BE2C (cell line): ENCODE measurements around the gene PHTF1.
"Not testable (repeated sequence)": the region's sequence is repeated elsewhere in the genome, so short reads cannot be mapped to it uniquely, and the experiment has no call there.

Experiments used
- DNase-seq: peaks from one replicate; pipeline ENCODE4 v3.0.0-alpha.2; 2020
- H3K27me3 ChIP-seq: fragments of 250-450 bp; sonication (Bioruptor Pico); 2 replicates; pipeline ENCODE4 v1.5.1; 2020; ENCODE audit warnings: mild to moderate bottlenecking
- H3K36me3 ChIP-seq: fragments of 250-450 bp; sonication (Bioruptor Pico); 2 replicates; pipeline ENCODE4 v1.5.1; 2020; ENCODE audit warnings: mild to moderate bottlenecking
- H3K4me1 ChIP-seq: fragments of 250-450 bp; sonication (Bioruptor Pico); 2 replicates; pipeline ENCODE4 v1.5.1; 2020
- H3K4me3 ChIP-seq: 2 replicates; pipeline ENCODE4 v1.5.1; 2011; ENCODE audit warnings: low read depth, low read length
- H3K9me3 ChIP-seq: fragments of 250-450 bp; sonication (Bioruptor Pico); 2 replicates; pipeline ENCODE4 v1.5.1; 2020
- TF ChIP-seq, protein P1 (sequence below): IDR thresholded peaks from 2 replicates; pipeline ENCODE4 v1.5.1; 2012; ENCODE audit warnings: mild to moderate bottlenecking, low read depth, low read length

PHTF1 gene

DNA sequence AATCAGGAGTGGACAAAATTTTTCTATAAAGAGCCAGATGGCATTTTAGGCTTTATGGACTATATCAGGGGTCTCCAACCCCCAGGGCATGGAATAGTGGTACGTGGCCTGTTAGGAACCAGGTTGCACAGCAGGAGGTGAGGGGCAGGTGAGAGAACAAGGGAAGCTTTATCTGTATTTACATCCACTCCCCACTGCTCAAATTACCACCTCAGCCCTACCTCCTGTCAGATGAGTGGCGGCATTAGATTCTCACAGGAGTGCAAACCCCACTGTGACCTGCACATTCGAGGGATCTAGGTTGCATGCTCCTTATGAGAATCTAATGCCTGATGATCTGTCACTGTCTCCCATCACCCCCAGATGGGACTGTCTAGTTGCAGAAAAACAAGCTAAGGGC lies 13.9 kb downstream of the PHTF1 start:
- no peaks in the 10 kb centered on the region for H3K27me3 ChIP-seq
- no peaks in the 10 kb centered on the region; the same call in 1 of the 2 replicates for H3K4me1 ChIP-seq
- peaks cover 12% of the 10 kb centered on the region for H3K36me3 ChIP-seq
- no peak for DNase-seq
- TF ChIP-seq, protein P1, sequence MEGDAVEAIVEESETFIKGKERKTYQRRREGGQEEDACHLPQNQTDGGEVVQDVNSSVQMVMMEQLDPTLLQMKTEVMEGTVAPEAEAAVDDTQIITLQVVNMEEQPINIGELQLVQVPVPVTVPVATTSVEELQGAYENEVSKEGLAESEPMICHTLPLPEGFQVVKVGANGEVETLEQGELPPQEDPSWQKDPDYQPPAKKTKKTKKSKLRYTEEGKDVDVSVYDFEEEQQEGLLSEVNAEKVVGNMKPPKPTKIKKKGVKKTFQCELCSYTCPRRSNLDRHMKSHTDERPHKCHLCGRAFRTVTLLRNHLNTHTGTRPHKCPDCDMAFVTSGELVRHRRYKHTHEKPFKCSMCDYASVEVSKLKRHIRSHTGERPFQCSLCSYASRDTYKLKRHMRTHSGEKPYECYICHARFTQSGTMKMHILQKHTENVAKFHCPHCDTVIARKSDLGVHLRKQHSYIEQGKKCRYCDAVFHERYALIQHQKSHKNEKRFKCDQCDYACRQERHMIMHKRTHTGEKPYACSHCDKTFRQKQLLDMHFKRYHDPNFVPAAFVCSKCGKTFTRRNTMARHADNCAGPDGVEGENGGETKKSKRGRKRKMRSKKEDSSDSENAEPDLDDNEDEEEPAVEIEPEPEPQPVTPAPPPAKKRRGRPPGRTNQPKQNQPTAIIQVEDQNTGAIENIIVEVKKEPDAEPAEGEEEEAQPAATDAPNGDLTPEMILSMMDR, result no peak
- H3K9me3 ChIP-seq, result no peaks in the 10 kb centered on the region
- no peak overlapping the region for H3K4me3 ChIP-seq

DNA sequence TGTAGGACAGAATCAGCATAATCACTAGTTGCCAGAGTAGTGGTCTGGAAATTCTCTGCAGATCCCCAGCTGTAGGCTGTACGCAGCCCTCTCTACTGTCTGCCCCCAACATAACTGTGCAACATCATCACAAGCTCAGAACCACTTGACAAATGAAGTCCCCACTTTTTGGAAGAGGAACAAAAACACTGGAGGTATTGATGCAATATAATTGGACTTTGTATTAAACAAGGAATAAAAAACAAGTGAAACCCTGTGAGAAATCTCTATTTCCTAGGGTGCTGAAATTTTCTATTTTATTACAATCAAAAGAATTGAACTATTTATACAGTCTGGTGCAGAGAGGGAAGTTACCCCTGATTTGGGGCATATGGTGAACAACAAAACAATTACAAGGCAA lies 15.2 kb downstream of the PHTF1 start:
- Histone ChIP-seq H3K36me3 (peaks cover 12% of the 10 kb centered on the region), H3K9me3 (no peaks in the 10 kb centered on the region), H3K27me3 (no peaks in the 10 kb centered on the region), H3K4me3 (no peak overlapping the region), H3K4me1 (no peaks in the 10 kb centered on the region; the same call in 1 of the 2 replicates)
- no peak for DNase-seq
- TF ChIP-seq, protein P1, result no peak

DNA sequence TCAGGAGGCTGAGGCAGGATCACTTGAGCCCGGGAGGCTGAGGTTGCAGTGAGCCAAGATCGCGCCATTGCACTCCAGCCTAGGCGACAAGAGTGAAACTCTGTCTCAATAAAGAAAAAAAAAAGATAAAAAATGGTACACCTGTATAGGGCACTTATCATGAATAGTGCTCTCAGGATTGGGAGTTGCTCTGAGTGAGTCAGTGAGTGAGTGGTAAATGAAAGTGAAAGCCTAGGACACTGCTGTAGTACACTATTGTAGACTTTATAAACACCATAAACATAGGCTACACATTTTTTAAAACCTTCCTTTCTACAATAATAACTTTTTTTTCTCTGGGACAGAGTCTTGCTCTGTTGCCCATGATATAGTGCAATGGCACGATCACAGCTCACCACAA lies 16.8 kb downstream of the PHTF1 start:
- no peak for DNase-seq
- TF ChIP-seq, protein P1, result no peak
- Histone ChIP-seq H3K36me3 (peaks cover 12% of the 10 kb centered on the region), H3K27me3 (no peaks in the 10 kb centered on the region), H3K4me3 (no peak overlapping the region), H3K4me1 (no peaks in the 10 kb centered on the region; the same call in 1 of the 2 replicates), H3K9me3 (no peaks in the 10 kb centered on the region)

DNA sequence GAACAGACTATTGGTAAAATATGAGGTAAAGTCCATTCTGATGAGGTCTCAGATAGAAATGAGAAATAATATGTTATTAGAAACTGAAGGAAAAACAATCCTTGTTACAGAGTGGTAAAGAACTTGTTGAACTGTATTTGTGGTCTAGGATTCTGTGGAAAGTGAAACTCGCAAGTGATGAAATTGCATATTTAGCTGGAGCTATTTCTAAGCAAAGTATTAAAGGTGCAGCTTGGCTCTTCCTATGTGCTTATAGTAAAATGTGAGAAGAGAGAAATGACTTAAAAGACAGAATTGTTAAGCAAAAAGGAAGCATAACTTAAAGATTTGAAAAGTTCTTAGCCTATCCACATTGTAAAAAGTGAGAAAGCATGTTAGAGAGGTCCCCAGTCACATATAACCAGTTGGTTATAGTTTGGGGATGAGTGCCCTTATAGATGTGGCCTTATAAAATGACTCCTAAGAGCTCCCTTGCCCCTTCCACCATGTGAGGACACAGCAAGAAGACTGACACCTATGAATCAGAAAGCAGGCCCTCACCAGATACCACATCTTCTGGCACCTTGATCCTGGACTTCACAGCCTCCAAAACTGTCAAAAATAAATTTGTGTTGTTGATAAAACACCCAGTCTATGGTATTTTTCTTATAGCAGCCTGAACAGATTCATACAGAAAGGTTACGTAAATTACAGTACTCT lies 24.8 kb downstream of the PHTF1 start:
- no peak for DNase-seq
- Histone ChIP-seq H3K4me1 (peaks cover 3% of the 10 kb centered on the region; the same call in 1 of the 2 replicates), H3K27me3 (no peaks in the 10 kb centered on the region), H3K36me3 (peaks cover 10% of the 10 kb centered on the region), H3K9me3 (no peaks in the 10 kb centered on the region), H3K4me3 (no peak overlapping the region)
- TF ChIP-seq, protein P1, result no peak

DNA sequence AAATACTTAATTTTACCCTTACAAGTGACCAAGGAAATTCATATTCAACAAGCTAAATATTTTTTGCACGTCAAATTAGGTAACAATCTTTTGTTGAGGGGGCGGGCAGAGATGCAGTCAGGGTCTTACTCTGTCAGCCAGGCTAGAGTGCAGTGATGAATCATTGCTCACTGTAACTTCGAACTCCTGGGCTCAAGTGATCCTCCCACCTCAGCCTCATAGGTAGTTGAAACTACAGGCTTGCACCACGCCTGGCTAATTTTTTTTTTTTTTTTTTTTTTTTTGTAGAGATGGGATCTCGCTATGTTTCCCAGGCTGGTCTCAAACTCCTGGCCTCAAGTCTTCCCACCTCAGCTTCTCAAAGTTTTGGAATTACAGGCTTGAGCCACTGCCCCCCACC lies 26.5 kb downstream of the PHTF1 start:
- no peak for DNase-seq
- Histone ChIP-seq H3K36me3 (peaks cover 12% of the 10 kb centered on the region), H3K4me1 (peaks cover 3% of the 10 kb centered on the region; the same call in 1 of the 2 replicates), H3K27me3 (no peaks in the 10 kb centered on the region), H3K4me3 (no peak overlapping the region), H3K9me3 (no peaks in the 10 kb centered on the region)
- TF ChIP-seq, protein P1, result no peak

DNA sequence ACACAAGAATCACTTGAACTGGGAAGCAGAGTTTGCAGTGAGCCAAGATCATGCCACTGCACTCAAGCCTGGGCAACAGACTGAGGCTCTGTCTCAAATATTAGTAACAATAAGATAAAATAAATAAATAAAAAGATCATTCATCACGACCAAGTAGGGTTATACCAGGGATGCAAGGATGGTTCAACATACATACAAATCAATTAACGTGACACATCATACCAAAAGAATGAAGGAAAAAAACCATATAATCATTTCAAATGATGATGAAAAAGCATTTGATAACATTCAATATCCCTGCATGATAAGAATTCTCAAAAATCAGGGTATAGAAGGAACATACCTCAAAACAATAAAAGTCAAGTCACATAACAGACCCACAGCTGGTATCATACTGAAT lies 38.3 kb downstream of the PHTF1 start:
- DNase-seq, result no peak
- H3K9me3 ChIP-seq, result no peaks in the 10 kb centered on the region; the same call in 1 of the 2 replicates
- H3K36me3 ChIP-seq, result peaks cover 26% of the 10 kb centered on the region
- no peaks in the 10 kb centered on the region for H3K27me3 ChIP-seq
- H3K4me3 ChIP-seq, result no peak overlapping the region
- TF ChIP-seq, protein P1, result no peak
- no peaks in the 10 kb centered on the region for H3K4me1 ChIP-seq

DNA sequence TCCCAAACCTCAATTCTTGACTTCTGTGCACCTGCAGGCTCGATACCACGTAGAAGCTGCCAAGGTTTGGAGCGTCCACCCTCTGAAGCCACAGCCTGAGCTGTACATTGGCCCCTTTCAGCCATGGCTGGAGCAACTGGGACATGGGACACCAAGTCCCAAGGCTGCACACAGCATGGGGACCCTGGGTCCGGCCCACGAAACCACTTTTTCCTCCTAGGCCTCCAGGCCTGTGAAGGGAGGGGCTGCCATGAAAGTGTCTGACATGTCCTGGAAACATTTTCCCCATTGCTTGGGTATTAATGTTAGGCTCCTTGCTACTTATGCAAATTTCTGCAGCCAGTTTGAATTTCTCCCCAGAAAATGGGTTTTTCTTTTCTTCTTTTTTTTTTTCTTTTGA lies 40.7 kb downstream of the PHTF1 start:
- DNase-seq, H3K4me1 ChIP-seq, H3K27me3 ChIP-seq, H3K4me3 ChIP-seq, H3K9me3 ChIP-seq: not testable (repeated sequence)
- H3K36me3 ChIP-seq, result peaks cover 41% of the 10 kb centered on the region

DNA sequence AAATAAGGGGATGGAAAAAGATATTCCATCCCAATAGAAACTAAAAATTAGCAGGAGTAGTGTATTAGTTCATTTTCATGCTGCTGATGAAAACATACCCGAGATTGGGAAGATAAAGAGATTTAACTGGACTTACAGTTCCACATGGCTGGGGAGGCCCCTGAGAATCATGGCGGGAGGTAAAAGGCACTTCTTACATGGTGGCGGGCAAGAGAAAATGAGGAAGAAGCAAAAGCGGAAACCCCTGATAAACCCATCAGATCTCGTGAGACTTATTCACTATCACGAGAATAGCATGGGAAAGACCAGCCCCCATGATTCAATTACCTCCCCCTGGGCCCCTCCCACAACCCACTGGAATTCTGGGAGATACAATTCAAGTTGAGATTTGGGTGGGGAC lies 41.8 kb downstream of the PHTF1 start:
- H3K4me3 ChIP-seq, H3K9me3 ChIP-seq, DNase-seq, H3K27me3 ChIP-seq, H3K4me1 ChIP-seq: not testable (repeated sequence)
- peaks cover 45% of the 10 kb centered on the region for H3K36me3 ChIP-seq
